GM04504 (cell line): Measurements from ENCODE around the gene STK33.

ENCODE experiments used
- DNase-seq: peaks from one replicate; pipeline ENCODE4 v3.0.0-alpha.2; 2012; ENCODE audit warnings: low read depth

STK33 gene

DNA sequence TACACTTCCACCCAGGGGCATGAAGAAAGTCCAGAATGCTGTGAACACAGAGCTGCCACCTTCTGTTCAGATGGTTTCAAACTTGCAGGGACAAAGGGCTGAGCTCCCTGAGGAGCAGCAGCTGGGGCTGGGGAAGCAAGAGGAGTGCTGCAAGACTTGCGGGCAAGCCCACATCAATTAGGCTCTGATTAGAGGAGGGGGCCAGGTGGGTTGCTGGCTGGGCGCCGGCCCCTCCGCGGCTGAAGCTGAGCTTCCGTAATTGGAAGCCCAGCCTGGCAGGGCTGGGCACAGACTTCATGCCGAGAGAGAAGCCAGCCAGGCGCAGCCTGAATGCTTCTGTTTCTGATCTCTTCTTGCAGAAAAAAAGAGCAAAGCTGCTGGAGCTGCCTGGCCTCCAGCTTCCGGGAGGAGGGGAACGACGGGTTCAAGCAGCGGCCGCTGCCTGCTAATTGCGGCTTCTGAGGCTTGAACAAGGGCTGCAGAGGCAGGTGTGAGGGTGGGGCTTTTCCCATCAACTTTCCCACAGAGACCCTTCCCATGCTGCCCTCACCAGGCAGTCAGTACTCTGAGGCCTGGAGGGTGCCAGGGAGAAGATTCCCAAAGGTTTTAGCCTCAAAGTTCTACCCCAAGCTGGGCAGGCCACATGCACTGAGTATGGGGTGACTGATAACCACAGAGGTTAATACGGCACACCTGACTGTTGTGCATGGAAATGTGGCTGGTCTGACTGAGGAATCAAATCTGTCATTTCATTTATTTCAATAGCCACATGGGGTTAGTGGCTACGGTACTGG is 239.2 kb downstream of the STK33 start:
- no peak for DNase-seq

DNA sequence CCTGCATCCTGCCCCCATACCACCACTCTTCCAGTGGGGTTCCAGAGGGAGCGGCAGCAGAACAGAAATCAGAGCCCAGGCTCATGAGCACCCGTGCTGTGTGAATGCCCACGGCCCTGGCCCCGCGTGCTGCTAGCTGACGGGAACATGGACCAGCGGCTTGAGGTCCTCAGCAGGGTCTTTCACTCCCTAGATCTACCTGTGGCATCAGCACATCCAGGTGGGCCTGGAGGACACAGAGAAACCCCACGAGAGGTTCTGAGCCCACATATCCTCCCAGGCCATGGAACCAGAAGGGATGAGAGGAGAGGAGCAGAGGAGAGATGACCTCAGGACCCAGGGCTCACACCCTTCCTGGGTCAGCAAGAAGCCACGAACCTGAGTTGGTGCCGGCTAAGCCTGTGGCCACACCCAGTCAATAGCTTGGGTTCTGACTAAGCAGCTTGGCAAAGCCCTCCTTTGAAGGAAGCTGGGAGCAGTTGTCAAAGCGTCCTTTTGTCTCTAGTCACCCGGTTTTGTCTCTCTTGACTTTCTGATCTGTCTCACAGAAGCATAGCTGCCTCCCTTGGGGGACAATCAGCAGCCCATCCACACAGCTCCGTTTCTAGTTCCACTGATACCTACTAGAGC is 241.0 kb downstream of the STK33 start:
- DNase-seq: no peak

DNA sequence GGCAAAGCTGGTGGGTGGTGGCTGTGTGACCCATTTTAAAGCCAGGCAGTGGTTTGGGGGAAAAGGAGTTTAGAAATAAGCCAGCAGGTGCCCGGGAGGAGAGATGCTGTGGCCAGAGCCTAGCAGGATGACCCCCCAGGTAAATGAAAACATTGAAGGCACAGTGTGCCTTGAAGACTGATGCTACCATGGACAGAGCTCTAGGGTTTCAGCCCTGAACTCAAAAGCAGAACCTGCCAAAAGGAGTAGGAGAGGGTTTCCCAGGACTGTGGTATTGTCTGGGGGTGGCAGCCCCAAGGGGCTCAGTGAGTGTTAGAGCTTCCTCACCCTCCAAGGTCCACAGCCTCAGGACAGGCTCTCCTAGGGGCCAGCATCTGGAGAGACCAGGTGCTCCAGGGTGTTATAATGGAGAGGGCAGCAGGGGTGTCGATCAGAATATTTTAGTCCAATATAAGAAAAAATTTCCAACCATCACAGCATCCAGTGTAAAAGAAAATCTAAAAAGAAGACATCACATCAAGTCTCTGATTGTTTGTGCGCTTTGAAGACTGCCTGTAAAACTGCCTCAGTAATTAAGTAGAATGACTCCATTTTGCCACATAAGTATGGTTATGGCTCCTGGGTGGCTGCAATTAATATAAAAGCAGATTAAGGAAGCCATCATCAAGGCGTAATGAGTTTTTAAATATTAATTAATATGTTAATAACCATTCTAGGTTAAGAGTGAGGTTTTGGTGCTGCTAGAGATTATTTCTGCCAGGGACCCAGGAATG is 241.7 kb downstream of the STK33 start:
- no peak for DNase-seq

DNA sequence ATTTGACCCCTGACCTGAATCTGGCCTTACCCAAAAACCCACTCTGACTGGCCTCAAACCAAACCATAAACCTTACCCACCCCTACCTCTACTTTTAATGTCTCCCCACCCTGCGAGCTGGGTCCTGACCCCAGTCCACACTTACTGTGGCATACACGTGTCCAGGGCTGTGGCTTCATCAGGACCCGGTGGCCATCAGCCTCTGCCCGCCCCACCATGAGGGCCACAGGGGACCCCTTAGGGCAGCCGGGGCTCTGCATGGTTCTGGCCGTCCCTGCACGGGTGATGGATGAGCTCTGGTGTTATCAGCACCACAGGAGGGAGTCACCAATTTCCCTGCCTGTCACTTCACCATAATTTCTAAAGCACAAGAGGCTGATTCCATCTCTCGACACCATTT is 242.8 kb downstream of the STK33 start:
- DNase-seq: no peak

DNA sequence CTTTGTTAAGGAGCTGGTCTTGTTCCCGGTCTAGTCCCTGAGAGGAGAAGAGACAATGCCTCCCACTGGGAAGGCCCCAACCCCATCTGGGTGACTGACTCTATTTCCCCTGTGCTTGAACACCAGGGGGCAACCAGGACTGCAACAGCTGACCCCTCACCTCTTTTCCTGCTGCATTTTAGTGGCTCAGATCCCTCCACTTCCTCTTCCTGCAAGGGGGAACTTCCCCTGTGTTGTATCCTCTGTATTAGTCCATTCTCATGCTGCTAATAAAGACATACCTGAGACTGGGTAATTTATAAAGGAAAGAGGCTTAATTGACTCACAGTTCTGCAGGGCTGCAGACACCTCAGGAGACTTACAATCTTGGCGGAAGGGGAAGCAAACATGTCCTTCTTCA is 246.1 kb downstream of the STK33 start:
- no peak for DNase-seq

DNA sequence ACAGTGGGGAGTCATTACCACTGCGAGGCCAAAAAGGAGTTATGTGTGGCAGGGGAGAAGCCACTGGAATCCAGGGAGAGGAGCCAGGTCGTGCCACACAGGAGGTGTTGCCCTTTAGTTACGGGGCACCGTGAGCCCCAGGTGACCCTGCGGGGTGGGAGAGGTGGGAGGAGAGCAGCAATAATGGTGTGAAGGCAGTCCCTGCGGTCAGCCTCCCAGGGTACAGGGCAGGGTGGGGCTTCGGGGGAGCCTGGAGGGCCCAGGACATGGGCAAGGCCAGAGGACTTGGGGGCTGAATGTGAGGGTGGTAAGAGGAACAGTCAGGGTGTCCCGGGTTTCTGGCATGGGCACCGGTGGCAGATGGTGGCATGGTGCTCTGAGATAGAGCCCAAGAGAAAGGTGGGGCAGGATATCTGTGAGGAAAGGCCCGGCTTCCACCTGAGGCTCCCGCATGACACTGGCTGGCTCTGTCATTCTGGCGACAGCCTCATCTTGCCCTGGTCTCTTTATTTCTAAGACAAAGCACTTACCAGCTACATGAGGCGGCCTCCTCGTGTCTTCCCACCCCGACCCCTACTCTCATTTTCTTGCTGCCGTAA is 247.8 kb downstream of the STK33 start:
- DNase-seq: no peak

DNA sequence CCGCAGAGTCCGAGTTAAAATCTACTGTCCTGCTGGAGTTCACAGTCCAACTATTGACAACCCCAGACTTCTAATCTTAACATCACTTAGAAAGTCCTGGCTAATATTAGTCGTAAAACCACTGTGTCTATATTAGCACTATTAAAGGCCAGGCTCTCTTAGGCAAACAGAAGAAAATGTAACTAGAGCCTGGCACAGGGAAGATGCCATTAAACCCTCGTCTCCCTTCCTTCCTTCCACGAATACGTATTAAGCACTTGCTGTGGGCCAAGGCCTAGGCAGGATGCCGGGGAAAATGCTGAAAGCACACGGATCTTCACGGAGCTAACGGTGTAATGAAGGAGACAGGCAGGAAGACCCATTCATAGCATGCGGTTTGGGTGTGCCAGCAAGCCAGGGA is 248.8 kb downstream of the STK33 start:
- no peak for DNase-seq

DNA sequence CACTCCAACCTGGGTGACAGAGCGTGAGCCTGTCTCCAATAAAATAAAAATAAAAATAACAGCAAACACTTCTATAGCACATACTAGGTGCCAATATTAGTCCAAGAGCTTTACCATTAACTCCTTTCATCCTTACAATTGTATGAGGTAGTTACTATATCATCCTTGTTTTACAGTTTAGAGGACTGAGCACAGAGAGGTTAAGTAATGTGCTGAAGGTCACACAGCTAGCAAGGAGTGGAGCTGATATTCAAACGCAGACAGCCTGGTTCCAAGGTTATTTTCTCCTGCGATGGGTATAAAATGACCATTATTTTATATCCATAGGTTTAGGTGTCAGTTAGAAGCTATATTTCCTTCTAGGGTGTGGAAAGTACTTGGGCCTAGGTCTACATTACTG is 249.7 kb downstream of the STK33 start:
- no peak for DNase-seq

DNA sequence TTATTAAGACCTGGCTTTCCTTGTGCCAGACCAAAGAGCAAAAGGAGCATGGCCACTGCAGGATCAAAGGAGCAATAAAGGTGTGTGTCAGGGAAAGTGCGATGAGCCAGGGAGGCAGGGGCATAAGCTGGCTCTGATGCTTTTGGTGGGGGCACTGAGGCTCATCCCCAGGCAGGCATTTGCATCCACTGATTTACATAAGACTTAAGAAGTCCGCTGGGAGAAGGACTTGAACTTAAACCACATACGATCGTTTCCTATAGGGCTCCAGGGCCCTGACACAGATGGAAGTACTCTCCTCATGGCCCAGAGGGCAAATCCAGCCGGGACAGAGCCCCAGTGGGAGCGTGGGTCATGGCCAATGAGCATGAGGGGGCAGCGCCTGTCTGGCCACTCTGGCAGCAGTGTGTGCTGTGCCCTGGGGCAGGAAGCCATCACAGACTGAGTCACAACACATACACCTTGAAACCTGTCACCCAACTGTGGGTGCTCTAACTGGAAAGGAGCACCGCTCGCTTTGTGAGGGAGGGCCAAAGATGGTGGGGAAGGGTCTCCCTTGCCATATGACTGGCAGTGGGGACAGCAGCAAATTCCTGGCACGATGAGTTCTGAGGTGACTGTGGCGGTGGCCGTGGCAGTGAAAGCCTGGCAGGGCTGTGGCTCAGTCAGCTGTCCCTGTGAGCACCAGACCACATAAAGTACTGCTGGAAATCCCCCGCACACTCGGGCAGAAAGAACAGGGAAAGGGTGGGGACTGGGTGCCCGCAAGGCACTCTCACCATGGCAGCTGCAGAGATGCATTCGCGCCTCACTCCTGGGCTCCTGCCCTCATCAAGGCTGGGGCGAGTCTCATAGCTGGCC is 251.0 kb downstream of the STK33 start:
- no peak for DNase-seq

DNA sequence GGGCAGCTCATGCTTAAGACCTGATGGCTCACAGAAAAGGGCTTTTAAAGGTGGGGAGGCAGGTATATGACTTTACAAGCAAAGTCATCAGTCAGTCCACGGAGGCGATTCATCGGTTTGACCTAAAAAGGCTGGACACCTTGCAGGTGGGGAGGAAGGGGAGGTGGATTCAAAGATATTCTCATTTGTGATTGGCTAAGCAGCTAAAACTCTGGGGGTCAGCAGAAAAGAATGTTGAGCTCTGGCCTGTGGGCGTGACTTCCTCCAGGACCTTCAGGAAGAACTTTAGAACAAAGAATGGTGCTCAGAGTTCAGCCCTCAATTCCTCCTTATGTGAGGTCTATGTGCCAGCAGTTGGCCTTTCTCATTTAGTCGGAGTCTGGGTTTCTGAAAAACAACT is 252.0 kb downstream of the STK33 start:
- DNase-seq: no peak
